GM12891 (cell line): ENCODE data around the gene GALNT10.

Experiments used
- POLR2A ChIP-seq: IDR thresholded peaks from 2 replicates; pipeline ENCODE4 v1.6.1; 2011; ENCODE audit warnings: low read depth, low read length, control low read depth
- POLR2AphosphoS5 ChIP-seq: IDR thresholded peaks from 2 replicates; pipeline ENCODE4 v1.6.1; 2011; ENCODE audit warnings: low read depth, low read length, control low read depth
- SPI1 ChIP-seq: IDR thresholded peaks from 2 replicates; pipeline ENCODE4 v1.6.1; 2011; ENCODE audit warnings: low read depth, low read length, control low read depth
- TAF1 ChIP-seq: IDR thresholded peaks from 2 replicates; pipeline ENCODE4 v1.6.1; 2011; ENCODE audit warnings: low read depth, low read length, control low read depth

DNA sequence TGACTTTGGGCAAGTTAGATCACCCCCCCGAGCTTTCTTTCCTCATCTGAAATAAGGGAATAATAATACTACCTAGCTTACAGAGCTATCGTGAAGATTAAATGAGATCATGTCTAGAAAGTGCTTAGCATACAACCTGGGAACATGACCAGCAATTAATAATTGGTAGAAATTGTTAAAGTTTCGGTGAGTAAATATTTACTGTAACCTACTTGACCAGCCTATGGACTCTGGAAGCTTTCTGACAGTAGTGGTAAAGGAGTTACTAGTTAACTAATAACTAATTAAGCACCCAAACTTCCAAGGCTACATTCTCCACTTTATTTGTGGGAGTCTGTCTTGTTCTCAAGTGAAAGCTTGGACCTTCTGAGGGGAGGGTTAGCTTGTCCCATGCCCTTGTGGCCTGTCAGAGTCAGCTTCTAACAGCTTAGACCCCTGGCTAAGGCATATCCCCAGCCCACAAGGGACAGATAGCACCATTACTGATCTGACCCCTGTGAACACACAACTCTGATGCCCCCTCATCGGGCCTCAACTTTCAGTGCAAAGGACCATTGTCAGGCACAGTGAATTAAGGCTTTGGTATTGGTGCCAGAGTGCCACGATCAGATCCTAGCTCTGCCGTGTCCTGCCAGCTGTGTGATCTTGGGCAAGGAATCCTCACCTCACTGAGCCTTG lies 196.6 kb downstream of the GALNT10 start:
- TF ChIP-seq POLR2A: no peak
- no peak for TF ChIP-seq POLR2AphosphoS5
- no peak for TF ChIP-seq TAF1
- TF ChIP-seq SPI1: no peak
